ENCODE data around the gene SH3PXD2A.

SH3PXD2A gene

DNA sequence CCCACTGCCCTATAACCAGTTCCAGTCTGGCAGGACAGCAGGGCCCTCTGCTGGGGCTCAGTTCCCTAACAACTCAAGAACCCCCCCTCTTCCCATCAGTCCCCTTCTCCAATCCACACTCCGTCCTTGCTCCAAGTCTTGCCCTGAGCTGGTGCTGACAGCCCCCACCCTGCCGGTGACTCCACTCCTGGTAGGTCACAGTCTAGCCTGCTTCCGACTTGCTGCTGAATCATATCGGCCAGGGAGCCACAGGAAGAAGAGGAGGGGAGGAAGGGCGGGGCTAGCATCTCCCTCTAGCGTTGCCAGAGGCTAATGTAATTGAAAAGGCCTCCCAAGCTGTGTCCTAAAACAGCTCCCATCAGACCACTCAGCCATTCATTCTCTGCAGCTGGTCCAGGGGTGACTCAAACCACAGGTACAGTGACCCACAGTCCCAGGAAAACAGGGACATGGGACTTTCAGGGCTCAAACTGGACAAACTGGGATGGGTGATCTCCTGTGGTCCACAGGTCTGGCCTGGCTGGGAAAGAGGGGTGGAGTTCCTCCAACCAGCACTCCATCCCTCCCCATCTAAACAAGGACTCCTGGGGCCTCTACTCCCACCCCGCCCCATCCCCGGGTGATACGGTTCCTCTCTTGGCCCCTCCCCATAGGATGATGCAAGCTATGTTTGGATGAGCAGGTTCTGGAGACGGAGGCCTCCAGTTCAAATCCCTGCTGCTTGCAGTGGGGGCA is 158.8 kb downstream of the SH3PXD2A start:
- DNase-seq: peak; percentile 86

- DNase-seq: no peak
These were observed 159.3 kb downstream of the SH3PXD2A start for GRCh38 chr10:103696094-103696410.

DNA sequence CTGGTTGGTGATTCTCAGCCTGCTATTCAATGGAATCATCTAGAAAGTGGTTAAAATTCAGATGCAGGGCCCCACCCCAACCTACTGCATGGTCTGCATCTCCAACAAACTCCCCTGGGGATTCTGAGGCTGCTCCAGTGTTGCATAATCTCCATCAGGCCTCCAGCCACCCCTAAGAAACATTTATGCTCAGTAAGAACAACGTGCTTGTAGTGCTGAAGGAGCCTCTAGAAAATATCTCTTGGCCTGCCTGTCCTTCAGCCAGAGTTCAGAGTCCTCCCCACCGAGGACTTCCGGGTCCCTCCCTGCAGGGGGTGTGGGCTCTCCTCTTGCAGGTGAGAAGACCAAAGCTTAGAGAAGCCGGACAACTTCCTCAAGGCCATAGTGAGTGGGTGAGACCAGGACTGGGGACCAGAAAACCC is 159.8 kb downstream of the SH3PXD2A start:
- DNase-seq: no peak

- DNase-seq: no peak
These were observed 161.6 kb downstream of the SH3PXD2A start for GRCh38 chr10:103693812-103694205.

DNA sequence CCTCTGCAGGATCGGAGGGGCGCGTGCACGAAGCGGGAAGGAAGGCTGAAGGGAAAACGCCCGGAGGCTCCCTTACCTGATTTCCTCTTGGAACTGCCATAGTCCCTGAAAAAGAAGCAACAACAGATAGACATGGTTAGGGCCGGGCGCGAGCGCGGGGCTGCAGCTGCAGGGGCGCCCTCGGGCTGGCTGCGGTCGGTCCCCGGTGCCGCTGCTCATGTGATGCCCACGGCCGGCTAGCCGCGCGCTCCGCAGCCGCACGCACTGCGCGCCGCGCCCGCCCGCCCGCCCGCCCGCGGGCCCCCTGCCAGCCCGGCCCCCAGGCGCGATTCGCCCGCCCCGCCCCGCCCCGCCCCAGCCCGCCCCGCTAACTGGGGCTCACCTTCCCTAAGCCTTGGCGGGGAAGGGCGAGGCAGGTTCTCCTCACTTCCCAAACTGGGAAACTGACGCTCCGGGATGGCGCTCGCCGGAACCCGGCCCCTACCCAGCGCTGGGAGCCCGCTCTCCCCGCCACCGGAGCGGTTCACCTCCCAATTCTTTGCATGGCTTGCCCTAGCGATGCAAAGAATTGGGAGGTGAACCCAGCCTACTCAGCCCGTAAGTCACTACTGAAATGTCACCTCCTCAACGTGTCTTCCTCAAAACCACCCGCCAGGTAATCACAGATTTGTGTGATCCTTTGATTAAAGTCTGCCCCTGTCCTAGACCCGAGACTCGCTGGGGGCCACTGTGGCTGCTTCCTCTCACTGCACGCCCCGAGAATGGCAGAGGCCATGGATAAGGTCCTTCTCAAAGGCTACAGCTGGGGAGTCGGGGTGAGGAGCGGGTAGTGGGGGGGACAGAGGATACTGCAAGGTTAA is 162.2 kb downstream of the SH3PXD2A start:
- DNase-seq: no peak

GRCh38 chr10:103692436-103692951 is 162.9 kb downstream of the SH3PXD2A start:
- no peak for DNase-seq

DNA sequence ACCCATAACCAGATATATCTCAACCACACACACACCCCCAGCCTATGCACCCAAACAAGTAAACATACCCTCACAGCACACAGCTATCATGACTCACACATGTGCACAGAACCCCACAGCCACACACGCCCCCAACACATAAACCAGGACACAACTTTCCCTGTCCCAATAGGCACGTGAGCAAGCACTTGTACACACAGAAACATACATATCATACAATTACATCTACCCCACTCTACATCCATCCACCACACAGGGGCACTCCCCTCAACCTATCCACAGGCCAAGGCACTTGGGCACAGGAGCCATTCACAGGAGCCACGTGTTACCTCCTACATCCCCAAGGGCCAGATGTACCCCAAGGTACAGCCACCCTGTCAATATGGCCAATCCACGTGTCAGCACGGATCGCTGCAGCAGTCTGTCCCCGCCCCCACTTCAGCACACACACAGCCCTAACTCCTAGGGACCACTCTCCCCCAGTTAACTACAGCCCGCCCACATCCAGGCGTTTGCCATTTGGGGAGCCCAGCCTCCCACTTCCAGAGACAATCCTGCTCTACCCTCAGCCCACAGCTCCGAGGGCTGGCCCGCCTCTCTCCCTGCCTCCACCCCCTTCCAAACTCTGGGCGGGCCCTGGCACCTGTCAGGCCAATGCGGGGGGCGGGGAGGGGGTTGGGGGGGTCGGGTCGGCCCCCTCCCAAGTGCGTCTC is 163.5 kb downstream of the SH3PXD2A start:
- no peak for DNase-seq

DNA sequence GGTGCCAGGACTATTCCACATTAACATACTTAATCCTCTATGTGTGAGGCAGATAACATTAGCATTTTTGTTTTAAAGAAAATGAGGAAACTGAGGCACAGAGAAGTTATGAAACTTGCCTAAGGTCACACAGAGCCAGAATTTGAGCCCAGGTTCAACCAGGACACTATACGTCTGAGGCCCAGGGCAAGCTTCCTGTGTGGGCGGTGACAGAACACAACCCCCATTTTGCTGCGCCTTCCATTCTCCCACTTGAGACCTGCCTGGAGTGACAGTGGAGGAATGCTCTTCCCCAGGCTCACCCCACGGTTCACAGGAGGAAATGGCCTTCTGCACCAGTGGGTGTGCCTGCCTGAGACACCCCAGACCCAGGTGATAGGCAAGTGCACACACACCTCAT is 164.1 kb downstream of the SH3PXD2A start:
- DNase-seq: no peak

- no peak for DNase-seq
These were observed 165.1 kb downstream of the SH3PXD2A start for GRCh38 chr10:103690281-103690680.

DNA sequence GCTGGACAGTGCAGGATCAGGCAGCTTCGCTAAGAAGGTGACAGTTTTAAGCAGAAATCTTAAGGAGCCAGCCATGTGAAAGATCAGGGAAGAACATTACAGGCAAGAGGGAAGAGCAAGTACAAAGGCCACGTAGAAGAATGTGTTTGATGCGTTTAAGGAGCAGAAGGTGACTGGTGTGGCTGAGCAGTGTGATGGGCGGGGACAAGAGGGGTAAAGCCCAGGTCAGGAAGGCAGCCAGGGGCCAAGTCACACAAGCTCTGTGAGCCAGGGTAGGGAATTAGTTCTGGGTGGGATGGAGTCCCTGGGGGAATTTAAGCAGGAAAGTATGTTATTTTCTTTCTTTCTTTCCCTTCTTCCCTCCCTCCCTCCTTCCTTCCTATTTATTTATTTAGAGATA is 166.9 kb downstream of the SH3PXD2A start:
- no peak for DNase-seq

- DNase-seq: no peak
These were observed 167.7 kb downstream of the SH3PXD2A start for GRCh38 chr10:103687718-103688117.

GRCh38 chr10:103687172-103687571 is 168.2 kb downstream of the SH3PXD2A start:
- no peak for DNase-seq

- peak; percentile 64 for DNase-seq
These were observed 169.3 kb downstream of the SH3PXD2A start for GRCh38 chr10:103685880-103686669.

GRCh38 chr10:103683851-103684250 is 171.5 kb downstream of the SH3PXD2A start:
- DNase-seq: no peak

- DNase-seq: no peak
These were observed 172.7 kb downstream of the SH3PXD2A start for GRCh38 chr10:103682631-103683030.

GRCh38 chr10:103681617-103682399 is 173.6 kb downstream of the SH3PXD2A start:
- DNase-seq: no peak

- DNase-seq: no peak
These were observed 174.5 kb downstream of the SH3PXD2A start for GRCh38 chr10:103680869-103681236.

DNA sequence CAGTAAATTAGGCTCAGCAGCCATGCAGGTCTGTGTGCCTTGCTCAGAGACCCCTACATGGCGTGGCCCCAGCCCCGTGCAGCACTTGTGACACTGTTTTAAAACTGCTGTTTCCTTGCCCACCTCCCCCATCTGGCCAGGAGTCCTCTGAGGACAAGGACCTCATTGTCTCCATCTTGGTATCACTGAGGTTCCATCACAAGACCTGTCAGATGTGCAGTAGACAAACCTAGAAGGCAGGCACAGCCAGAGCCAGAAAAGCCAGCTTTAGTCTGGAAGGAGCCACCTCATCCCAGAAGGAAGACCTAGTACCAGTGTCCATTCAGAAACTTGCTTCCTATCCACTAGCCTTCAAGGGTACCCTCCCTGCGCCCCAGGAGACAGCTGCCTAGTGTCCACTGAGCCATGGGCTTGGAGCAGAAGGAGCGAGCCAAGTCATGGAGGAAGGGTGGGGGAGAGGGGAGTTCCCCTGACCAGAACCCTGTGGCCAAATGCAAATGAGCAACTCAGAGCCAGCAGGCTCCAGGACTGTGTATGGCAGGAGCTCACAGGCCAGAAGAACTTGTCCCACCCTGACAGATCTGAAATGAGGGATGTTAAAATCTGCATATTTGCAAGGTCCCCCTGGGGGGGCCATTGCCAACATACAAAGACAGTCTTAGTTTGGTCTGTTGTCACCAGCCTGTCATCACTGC is 176.1 kb downstream of the SH3PXD2A start:
- no peak for DNase-seq

GRCh38 chr10:103678178-103678526 is 177.2 kb downstream of the SH3PXD2A start:
- DNase-seq: peak; percentile 87

GRCh38 chr10:103677486-103678177 is 177.7 kb downstream of the SH3PXD2A start:
- DNase-seq: no peak
